NB4 (cell line): ENCODE measurements around the gene CIITA.
A peak's percentile ranks its signal among the peaks of the same experiment; 100 is the strongest.
"Not testable (repeated sequence)": the region's sequence is repeated elsewhere in the genome, so short reads cannot be mapped to it uniquely, and the experiment has no call there.

Source experiments
- DNase-seq: peaks from one replicate; pipeline ENCODE4 v3.0.0; 2010; ENCODE audit warnings: low read depth
- H3K4me3 ChIP-seq: one replicate; pipeline ENCODE4 v1.5.1; 2011; ENCODE audit warnings: mild to moderate bottlenecking, low read depth, low read length, moderate library complexity
- CTCF ChIP-seq: IDR thresholded peaks from one replicate; pipeline ENCODE4 v1.5.1; 2012; ENCODE audit warnings: low read depth, low read length
- MAX ChIP-seq: IDR thresholded peaks from 2 replicates; pipeline ENCODE4 v1.6.1; 2011; ENCODE audit warnings: low read depth, low read length
- MYC ChIP-seq: IDR thresholded peaks from 2 replicates; pipeline ENCODE4 v1.6.1; 2011; ENCODE audit warnings: low read depth, low read length
- POLR2A ChIP-seq: IDR thresholded peaks from 2 replicates; pipeline ENCODE4 v1.6.1; 2011; ENCODE audit warnings: mild to moderate bottlenecking; ENCODE audit not compliant: insufficient read length; ENCODE audit errors: extremely low read depth

Gene CIITA

GRCh38 chr16:10876799-10877341 lies at the start of gene CIITA:
CIITA (plus strand) TSS chr16:10877202; CDS start chr16:10877331, 129 bp downstream.
- DNase-seq: peak; percentile 90
- H3K4me3 ChIP-seq: no peak within 1 kb of the TSS
- TF ChIP-seq MAX (no peak), POLR2A (no peak), CTCF (no peak), MYC (no peak)

- TF ChIP-seq POLR2A (no peak), CTCF (no peak), MYC (no peak), MAX (no peak)
- H3K4me3 ChIP-seq: no peak overlapping the region
- DNase-seq: no peak
These were observed 49.2 kb upstream of the CIITA start for GRCh38 chr16:10827691-10828341.

GRCh38 chr16:10828851-10829366 lies 48.1 kb upstream of the CIITA start:
- TF ChIP-seq CTCF: no peak
- TF ChIP-seq MYC: no peak
- no peak for TF ChIP-seq MAX
- TF ChIP-seq POLR2A: no peak
- no peak for DNase-seq
- H3K4me3 ChIP-seq: no peak overlapping the region

- DNase-seq: not testable (repeated sequence)
These were observed 47.5 kb upstream of the CIITA start for GRCh38 chr16:10829390-10830098.

GRCh38 chr16:10830240-10830639 lies 46.8 kb upstream of the CIITA start:
- not testable (repeated sequence) for H3K4me3 ChIP-seq

More at GRCh38 chr16:10829390-10830098, 47.5 kb upstream of the CIITA start:
- H3K4me3 ChIP-seq: not testable (repeated sequence)

GRCh38 chr16:10831894-10832886 lies 44.8 kb upstream of the CIITA start:
- no peak for TF ChIP-seq MYC
- no peak for TF ChIP-seq MAX
- no peak for TF ChIP-seq POLR2A
- no peak for TF ChIP-seq CTCF
- DNase-seq: no peak
- H3K4me3 ChIP-seq: no peak overlapping the region

More at GRCh38 chr16:10830240-10830639, 46.8 kb upstream of the CIITA start:
- DNase-seq: not testable (repeated sequence)
